Adrenal gland (tissue), 12 donors: Measurements from ENCODE around the gene SLC26A1. TPM values are rescaled to one million over a fixed set of nuclear protein-coding genes. Genes with fewer than 3 reads are reported as not detected.

ENCODE experiments used
- DNase-seq, 7 donors: peaks; one replicate each; pipeline ENCODE4 v3.0.0-alpha.2; 2019 to 2020
- H3K27ac ChIP-seq, 5 donors: fragments of 200-600 bp; sonication (generic) in 4 of 5; 1 replicate in 3 of 5; 2 replicates in 2 of 5; pipeline versions ENCODE4 v1.5.1 to v1.8.0; 2016 to 2020; ENCODE audit warnings: mild to moderate bottlenecking in 1 of 5
- H3K27me3 ChIP-seq: fragments of 200-600 bp; 2 replicates; pipeline ENCODE4 v1.8.0; 2021
- H3K36me3 ChIP-seq, 2 donors: fragments of 200-600 bp; replicated peaks in 1 of 2; 1 replicate in 1 of 2; 2 replicates in 1 of 2; pipeline versions ENCODE4 v1.5.1 to v1.8.0; 2018 to 2022
- H3K4me1 ChIP-seq, 2 donors: fragments of 200-600 bp; replicated peaks in 1 of 2; 1 replicate in 1 of 2; 2 replicates in 1 of 2; pipeline versions ENCODE4 v1.5.1 to v1.8.0; 2018 to 2021
- H3K4me3 ChIP-seq, 4 donors: fragments of 200-600 bp; sonication (generic) in 3 of 4; one replicate each; pipeline ENCODE4 v1.5.1; 2016 to 2018
- H3K9me3 ChIP-seq, 3 donors: fragments of 200-600 bp; sonication (generic) in 1 of 3; replicated peaks in 1 of 3; 1 replicate in 2 of 3; 2 replicates in 1 of 3; pipeline versions ENCODE4 v1.5.1 to v1.8.0; 2016 to 2021
- POLR2A ChIP-seq, 2 donors: fragments of 450-650 bp; IDR thresholded peaks; one replicate each; pipeline ENCODE4 v1.6.1; 2017; ENCODE audit warnings: antibody characterized with exemption in 2 of 2, mild to moderate bottlenecking in 2 of 2, moderate library complexity in 1 of 2
- whole genome bisulfite sequencing, 4 donors: extraction: QIAGEN DNeasy Blood & Tissue Kit in 2 of 4; methylation state at CpG; one replicate each; pipeline versions ENCODE4 v1.1.5 to v1.1.7; 2013 to 2017; 5-methylcytosine and 5-hydroxymethylcytosine counted together
- intact Hi-C, 2 donors: fragments of 100-400 bp; cut with DNase I; formaldehyde crosslinking; loops; one replicate each; pipeline versions ENCODE4 v1.14.1 to v1.15.0; 2022 to 2023
- polyA plus RNA-seq, 3 donors: library from polyadenylated mRNA; stranded (reverse); fragments of 200-250 nt in 2 of 3; fragments of 350-450 nt in 1 of 3; fragmentation: Illumina TruSeq in 1 of 3; extraction: RNeasy Lipid Tissue Mini Kit (QIAGEN cat#74804) in 1 of 3; gene quantifications; one replicate each; pipeline ENCODE4 v1.2.3, GENCODE V29; 2013 to 2014
- total RNA-seq, 9 donors: library from RNA; depleted of rRNA in 4 of 9; stranded (reverse); fragments of >200 nt in 4 of 9; fragments of 120-200 nt in 1 of 9; fragmentation: NEBNext Ultra II Directional in 1 of 9; extraction: Animal tissue kit (Norgen Biotek cat#: 25700) in 1 of 9; gene quantifications; one replicate each; pipeline versions ENCODE4 v1.1.0 to v1.2.4, GENCODE V29; 2013 to 2023
- TF ChIP-seq, protein P1 (sequence below), 6 experiments: fragments of 450-650 bp in 4 of 6; fragments of 200-600 bp in 2 of 6; sonication (generic) in 1 of 6; IDR thresholded peaks; 1 replicate in 5 of 6; 2 replicates in 1 of 6; pipeline versions ENCODE4 v1.5.1 to v1.8.0; 2016 to 2021; ENCODE audit warnings: antibody characterized with exemption in 6 of 6, mild to moderate bottlenecking in 2 of 6, moderate library complexity in 1 of 6
- donor health status: healthy with polysubstance abuse.
- donor health status: Bipolar disorder and iron deficiency.
- donor health status: DM: yes; HTN: yes; CAD: no.
- donor health status: DM: no; HTN: no; CAD: no.
- donor health status: DM: no; HTN: no; CAD: no.
- donor health status: DM: yes; HTN: yes; CAD: no.

The SLC26A1 gene
- total and polyA plus RNA-seq, 12 donors: 0.85 to 55.0 (median 3.9) TPM

DNA sequence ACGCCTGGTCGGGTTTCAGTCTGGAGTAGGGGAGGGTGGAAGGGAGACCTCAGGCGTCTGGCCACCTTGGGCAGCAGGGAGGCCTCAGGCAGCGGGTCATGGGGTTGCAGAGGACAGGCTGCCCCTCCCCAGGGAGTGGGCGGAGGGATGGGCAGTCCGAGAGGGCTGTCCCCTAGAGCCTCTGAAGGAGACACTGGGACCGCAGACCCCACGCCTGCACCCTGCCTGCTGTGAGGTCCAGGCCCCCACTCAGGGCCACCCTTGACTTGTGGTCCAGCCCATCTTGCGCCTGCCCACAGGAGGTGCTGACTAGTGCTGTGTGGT is 34.7 kb upstream of the SLC26A1 start:
- no peaks in the 10 kb centered on the region for H3K9me3 ChIP-seq
- H3K36me3 ChIP-seq: peaks cover 0 to 13% of the 10 kb centered on the region in 2 donors
- TF ChIP-seq, protein P1, sequence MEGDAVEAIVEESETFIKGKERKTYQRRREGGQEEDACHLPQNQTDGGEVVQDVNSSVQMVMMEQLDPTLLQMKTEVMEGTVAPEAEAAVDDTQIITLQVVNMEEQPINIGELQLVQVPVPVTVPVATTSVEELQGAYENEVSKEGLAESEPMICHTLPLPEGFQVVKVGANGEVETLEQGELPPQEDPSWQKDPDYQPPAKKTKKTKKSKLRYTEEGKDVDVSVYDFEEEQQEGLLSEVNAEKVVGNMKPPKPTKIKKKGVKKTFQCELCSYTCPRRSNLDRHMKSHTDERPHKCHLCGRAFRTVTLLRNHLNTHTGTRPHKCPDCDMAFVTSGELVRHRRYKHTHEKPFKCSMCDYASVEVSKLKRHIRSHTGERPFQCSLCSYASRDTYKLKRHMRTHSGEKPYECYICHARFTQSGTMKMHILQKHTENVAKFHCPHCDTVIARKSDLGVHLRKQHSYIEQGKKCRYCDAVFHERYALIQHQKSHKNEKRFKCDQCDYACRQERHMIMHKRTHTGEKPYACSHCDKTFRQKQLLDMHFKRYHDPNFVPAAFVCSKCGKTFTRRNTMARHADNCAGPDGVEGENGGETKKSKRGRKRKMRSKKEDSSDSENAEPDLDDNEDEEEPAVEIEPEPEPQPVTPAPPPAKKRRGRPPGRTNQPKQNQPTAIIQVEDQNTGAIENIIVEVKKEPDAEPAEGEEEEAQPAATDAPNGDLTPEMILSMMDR (IDR thresholded peaks at IDR 0.05): no peak
- TF ChIP-seq POLR2A (IDR thresholded peaks at IDR 0.05): no peak
- WGBS, 4 donors: 52 to 59% (median 59%) methylated on average over 8 to 9 of the region's 9 CpGs; no CpG with 5 or more reads in 1 of the 4 donors
- H3K4me3 ChIP-seq: no peak overlapping the region
- H3K27me3 ChIP-seq: no peaks in the 10 kb centered on the region
- peaks cover 9 to 18% of the 10 kb centered on the region in 2 donors for H3K4me1 ChIP-seq
- H3K27ac ChIP-seq: no peak overlapping the region
- intact Hi-C loops: no loop called here
- no peak for DNase-seq

DNA sequence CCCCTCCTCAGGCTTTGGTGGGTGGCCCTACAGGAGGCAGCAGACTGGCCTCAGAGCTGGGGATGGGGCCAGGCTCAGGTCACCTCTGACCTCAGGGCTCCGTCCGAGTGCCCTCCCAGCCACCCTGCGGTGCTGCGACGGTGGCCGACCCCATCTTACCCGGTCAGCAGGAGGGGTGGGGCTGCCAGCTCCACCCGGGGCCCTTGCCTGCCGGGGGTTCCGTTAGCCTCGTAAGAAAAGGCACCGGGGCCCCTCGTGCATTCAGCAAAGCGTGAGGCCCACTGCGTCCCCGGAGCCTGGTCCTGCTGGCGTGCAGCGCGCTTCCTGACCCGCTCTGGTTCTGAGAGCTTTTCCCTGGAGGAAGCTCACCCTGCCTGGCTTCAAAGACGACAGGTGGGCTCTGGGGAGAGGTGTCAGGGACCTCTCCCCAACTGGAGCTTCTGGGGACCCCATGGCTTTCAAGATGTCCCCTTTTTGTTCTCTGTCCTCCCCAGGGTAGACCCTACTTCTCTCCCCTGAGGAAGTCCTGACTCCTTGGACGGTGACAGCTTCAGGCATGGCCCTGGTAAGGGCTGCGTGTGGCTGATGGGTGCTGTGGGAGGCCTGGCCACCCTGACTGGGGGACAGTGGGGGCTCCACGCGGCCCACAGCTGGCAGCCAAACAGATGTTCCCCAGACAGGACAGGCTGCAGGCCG is 34.2 kb upstream of the SLC26A1 start:
- H3K27ac ChIP-seq: peak overlapping the region in 2 of 5 donors; percentile 11 to 45
- no peak overlapping the region for H3K4me3 ChIP-seq
- 54 to 77% (median 68%) methylated on average over 5 to 26 of the region's 26 CpGs for WGBS, 4 donors
- no peak for TF ChIP-seq POLR2A (IDR thresholded peaks at IDR 0.05)
- TF ChIP-seq, protein P1 (IDR thresholded peaks at IDR 0.05): no peak
- peaks cover 0 to 13% of the 10 kb centered on the region in 2 donors for H3K36me3 ChIP-seq
- H3K4me1 ChIP-seq: peaks cover 9 to 18% of the 10 kb centered on the region in 2 donors
- intact Hi-C loops: no loop called here
- no peak for DNase-seq
- H3K27me3 ChIP-seq: no peaks in the 10 kb centered on the region
- no peaks in the 10 kb centered on the region for H3K9me3 ChIP-seq

DNA sequence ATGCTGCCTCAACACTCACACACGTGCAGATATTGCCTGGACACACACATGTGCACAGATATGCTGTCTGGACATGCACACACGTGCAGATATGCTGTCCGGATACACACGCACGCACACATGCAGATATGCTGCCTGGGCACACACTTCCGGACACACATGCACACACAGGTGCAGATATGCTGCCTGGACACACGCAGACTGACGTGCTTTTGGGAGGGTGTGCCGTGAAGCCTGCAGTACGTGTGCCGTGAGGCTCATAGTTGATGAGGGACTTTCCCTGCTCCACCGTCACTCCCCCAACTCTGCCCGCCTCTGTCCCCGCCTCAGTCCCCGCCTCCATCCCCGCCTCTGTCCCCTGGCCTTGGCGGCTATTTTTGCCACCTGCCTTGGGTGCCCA is 32.9 kb upstream of the SLC26A1 start:
- 39 to 58% (median 44%) methylated on average over 10 to 17 of the region's 17 CpGs for WGBS, 4 donors
- H3K9me3 ChIP-seq: no peaks in the 10 kb centered on the region
- H3K4me1 ChIP-seq: peaks cover 9 to 18% of the 10 kb centered on the region in 2 donors
- intact Hi-C loops: no loop called here
- peak overlapping the region in 2 of 5 donors; percentile 11 to 45 for H3K27ac ChIP-seq
- H3K4me3 ChIP-seq: no peak overlapping the region
- H3K36me3 ChIP-seq: peaks cover 0 to 13% of the 10 kb centered on the region in 2 donors
- TF ChIP-seq, protein P1 (IDR thresholded peaks at IDR 0.05): no peak
- TF ChIP-seq POLR2A (IDR thresholded peaks at IDR 0.05): no peak
- no peaks in the 10 kb centered on the region for H3K27me3 ChIP-seq
- peak; percentile 74 to 85 (median 77) for DNase-seq

DNA sequence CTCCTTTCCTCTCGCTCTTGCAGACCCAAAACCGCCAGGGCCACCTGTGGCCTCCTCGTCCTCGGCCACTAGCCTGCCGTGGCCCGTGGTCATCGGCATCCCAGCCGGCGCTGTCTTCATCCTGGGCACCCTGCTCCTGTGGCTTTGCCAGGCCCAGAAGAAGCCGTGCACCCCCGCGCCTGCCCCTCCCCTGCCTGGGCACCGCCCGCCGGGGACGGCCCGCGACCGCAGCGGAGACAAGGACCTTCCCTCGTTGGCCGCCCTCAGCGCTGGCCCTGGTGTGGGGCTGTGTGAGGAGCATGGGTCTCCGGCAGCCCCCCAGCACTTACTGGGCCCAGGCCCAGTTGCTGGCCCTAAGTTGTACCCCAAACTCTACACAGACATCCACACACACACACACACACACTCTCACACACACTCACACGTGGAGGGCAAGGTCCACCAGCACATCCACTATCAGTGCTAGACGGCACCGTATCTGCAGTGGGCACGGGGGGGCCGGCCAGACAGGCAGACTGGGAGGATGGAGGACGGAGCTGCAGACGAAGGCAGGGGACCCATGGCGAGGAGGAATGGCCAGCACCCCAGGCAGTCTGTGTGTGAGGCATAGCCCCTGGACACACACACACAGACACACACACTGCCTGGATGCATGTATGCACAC is 31.8 kb upstream of the SLC26A1 start:
- TF ChIP-seq, protein P1 (IDR thresholded peaks at IDR 0.05): no peak
- no peak for TF ChIP-seq POLR2A (IDR thresholded peaks at IDR 0.05)
- DNase-seq: no peak
- no peak overlapping the region for H3K4me3 ChIP-seq
- H3K27ac ChIP-seq: no peak overlapping the region
- no peaks in the 10 kb centered on the region for H3K9me3 ChIP-seq
- intact Hi-C loops: no loop called here
- H3K36me3 ChIP-seq: peaks cover 0 to 13% of the 10 kb centered on the region in 2 donors
- H3K4me1 ChIP-seq: peaks cover 2 to 8% of the 10 kb centered on the region in 2 donors
- 88 to 95% (median 90%) methylated on average over 13 to 32 of the region's 32 CpGs for WGBS, 4 donors
- H3K27me3 ChIP-seq: no peaks in the 10 kb centered on the region
